ENCODE data around the gene SH3D19.

DNA sequence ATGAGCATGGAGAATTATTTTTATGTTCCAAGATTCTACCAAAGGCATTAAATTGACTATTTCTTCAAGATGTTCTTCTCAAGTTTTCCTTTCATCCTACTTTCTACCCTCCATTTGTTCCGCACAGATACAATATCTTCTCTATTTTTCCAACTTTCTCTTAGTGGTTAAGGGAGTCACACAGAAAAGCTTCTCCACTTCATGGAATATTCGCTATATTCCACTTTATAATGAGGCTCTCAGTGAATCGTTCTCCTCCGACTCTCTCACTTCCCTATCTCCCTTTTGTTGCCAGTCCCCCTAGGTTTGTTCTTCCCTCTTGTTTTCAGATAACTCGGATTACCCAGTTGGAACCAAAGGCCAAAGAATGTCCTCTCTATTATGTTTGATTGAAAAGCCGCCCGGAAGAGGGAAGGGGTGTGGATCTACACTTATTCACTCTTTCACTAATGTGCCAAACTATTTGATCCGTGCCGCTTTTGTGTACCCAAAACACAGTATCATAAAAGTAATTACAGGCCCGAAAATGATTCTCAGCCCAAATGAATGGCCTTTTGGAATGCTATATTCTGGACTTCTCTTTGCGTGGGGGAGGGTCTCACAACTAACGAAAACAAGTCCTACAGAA is 1.2 kb downstream of the SH3D19 start:
- TF ChIP-seq SIN3A (IDR thresholded peaks at IDR 0.05; ENCODE audit: borderline replicate concordance, insufficient read depth, low read length) (no peak), POLR2AphosphoS5 (IDR thresholded peaks at IDR 0.05; ENCODE audit: low read depth, low read length) (no peak), REST (IDR thresholded peaks at IDR 0.05; ENCODE audit: insufficient read depth in 1 of 2, low read depth in 2 of 2, low read length in 2 of 2) (no peak)

Measured in PFSK-1 (cell line).